HL-60 (cell line): ENCODE measurements around the gene MBD3.

Experiments
- DNase-seq, 2 experiments: peaks; one replicate each; pipeline ENCODE4 v3.0.0-alpha.2; 2010 to 2020; ENCODE audit warnings: low read depth in 1 of 2, low spot score in 1 of 2
- H3K27ac ChIP-seq: fragments of 250-450 bp; sonication (Bioruptor Pico); replicated peaks from 2 replicates; pipeline ENCODE4 v1.5.1; 2020; ENCODE audit warnings: mild to moderate bottlenecking, moderate library complexity
- H3K27me3 ChIP-seq: fragments of 250-450 bp; sonication (Bioruptor Pico); 2 replicates; pipeline ENCODE4 v1.5.1; 2021; ENCODE audit warnings: mild to moderate bottlenecking, moderate library complexity; ENCODE audit not compliant: insufficient read depth, poor library complexity, severe bottlenecking
- H3K4me3 ChIP-seq: replicated peaks from 2 replicates; pipeline ENCODE4 v1.5.1; 2011; ENCODE audit warnings: mild to moderate bottlenecking, control low read depth, low read length; ENCODE audit not compliant: insufficient read depth
- GABPA ChIP-seq: IDR thresholded peaks from 2 replicates; pipeline ENCODE4 v1.6.1; 2012; ENCODE audit warnings: low read depth
- POLR2AphosphoS5 ChIP-seq: IDR thresholded peaks from 2 replicates; pipeline ENCODE4 v1.6.1; 2012; ENCODE audit warnings: low read depth
- SPI1 ChIP-seq: IDR thresholded peaks from 2 replicates; pipeline ENCODE4 v1.6.1; 2012; ENCODE audit warnings: low read depth, mild to moderate bottlenecking, borderline replicate concordance
- TF ChIP-seq, protein P1 (sequence below): IDR thresholded peaks from 2 replicates; pipeline ENCODE4 v1.6.1; 2012; ENCODE audit warnings: low read depth; ENCODE audit not compliant: insufficient replicate concordance
- TF ChIP-seq, protein P2 (sequence below): IDR thresholded peaks from one replicate; pipeline ENCODE4 v1.5.1; 2011; ENCODE audit warnings: low read length, control low read depth, inconsistent platforms; ENCODE audit not compliant: insufficient read depth

The MBD3 gene

DNA sequence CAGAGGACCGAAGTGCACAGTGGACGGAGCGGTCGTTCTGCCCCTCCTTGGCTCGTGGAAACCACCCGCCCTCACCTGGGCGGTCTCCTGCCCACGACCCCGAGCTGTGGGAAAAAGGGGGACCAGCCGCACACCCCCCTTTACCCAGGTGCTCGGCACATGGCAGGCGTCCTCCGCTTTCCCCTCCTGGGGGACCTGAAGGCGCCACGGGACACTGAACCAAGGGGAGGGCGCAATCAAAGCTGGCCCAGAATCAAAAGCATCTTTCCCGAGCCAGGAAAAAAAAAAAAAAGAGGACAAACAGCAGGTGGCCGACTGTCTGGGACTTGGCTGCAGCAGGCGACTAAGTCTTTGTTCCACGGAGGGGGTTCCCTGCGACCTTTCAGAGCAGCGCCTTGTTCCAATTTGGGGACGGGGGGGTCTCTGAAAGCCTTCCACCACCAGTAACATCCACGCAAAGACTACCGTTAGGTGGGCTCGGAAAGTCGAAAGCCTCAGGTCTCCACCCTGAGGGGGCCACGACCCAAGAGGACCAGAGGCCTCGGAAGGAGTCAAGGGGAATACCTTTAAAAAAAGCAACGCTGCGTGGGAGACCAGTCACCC lies 1.1 kb downstream of the MBD3 start:
- Histone ChIP-seq H3K4me3 (peak overlapping the region; percentile 67), H3K27ac (peak overlapping the region; percentile 99), H3K27me3 (no peaks in the 10 kb centered on the region)
- no peak for DNase-seq
- TF ChIP-seq POLR2AphosphoS5 (no peak), SPI1 (no peak), GABPA (no peak)
- TF ChIP-seq, protein P1, sequence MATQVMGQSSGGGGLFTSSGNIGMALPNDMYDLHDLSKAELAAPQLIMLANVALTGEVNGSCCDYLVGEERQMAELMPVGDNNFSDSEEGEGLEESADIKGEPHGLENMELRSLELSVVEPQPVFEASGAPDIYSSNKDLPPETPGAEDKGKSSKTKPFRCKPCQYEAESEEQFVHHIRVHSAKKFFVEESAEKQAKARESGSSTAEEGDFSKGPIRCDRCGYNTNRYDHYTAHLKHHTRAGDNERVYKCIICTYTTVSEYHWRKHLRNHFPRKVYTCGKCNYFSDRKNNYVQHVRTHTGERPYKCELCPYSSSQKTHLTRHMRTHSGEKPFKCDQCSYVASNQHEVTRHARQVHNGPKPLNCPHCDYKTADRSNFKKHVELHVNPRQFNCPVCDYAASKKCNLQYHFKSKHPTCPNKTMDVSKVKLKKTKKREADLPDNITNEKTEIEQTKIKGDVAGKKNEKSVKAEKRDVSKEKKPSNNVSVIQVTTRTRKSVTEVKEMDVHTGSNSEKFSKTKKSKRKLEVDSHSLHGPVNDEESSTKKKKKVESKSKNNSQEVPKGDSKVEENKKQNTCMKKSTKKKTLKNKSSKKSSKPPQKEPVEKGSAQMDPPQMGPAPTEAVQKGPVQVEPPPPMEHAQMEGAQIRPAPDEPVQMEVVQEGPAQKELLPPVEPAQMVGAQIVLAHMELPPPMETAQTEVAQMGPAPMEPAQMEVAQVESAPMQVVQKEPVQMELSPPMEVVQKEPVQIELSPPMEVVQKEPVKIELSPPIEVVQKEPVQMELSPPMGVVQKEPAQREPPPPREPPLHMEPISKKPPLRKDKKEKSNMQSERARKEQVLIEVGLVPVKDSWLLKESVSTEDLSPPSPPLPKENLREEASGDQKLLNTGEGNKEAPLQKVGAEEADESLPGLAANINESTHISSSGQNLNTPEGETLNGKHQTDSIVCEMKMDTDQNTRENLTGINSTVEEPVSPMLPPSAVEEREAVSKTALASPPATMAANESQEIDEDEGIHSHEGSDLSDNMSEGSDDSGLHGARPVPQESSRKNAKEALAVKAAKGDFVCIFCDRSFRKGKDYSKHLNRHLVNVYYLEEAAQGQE: no peak
- TF ChIP-seq, protein P2, sequence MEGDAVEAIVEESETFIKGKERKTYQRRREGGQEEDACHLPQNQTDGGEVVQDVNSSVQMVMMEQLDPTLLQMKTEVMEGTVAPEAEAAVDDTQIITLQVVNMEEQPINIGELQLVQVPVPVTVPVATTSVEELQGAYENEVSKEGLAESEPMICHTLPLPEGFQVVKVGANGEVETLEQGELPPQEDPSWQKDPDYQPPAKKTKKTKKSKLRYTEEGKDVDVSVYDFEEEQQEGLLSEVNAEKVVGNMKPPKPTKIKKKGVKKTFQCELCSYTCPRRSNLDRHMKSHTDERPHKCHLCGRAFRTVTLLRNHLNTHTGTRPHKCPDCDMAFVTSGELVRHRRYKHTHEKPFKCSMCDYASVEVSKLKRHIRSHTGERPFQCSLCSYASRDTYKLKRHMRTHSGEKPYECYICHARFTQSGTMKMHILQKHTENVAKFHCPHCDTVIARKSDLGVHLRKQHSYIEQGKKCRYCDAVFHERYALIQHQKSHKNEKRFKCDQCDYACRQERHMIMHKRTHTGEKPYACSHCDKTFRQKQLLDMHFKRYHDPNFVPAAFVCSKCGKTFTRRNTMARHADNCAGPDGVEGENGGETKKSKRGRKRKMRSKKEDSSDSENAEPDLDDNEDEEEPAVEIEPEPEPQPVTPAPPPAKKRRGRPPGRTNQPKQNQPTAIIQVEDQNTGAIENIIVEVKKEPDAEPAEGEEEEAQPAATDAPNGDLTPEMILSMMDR: no peak

DNA sequence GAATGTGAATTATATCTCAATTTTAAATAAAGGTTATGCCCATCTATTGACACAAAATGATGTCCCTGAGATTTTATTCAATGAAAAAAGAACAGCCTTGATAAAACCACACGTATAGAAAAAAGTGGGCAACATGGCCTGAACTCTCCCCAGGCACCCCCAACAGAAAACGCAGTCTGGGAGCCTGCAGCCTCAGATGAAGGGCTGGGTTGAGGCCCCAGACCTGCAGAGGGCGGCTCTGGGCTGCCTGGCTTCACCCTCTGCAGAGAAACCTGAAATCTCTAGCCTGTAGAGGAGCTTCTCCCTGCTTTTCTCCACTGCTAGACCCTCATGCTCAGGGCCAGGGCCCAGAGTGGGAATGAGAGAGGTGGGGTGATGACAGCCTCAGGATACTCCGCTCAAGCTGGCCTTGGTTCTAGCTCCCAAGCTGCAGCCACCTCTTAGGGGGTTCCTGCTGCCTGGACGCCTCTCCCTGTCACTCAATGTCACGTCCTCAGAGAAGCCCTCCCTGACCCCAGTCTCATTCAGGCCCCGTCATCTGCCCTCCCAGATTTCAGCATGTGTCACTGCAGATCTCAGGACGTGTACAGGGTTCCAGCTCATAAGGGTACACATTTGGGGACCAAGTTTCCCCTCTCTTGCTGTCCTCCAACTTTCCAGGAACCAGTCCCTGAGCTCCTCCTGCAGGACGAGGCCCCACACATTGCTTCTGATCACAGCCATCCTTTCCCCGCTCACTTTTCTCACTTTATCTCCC lies 1.8 kb downstream of the MBD3 start:
- DNase-seq: peak in 1 of 2 experiments; percentile 55
- Histone ChIP-seq H3K27ac (peak overlapping the region; percentile 99), H3K27me3 (no peaks in the 10 kb centered on the region), H3K4me3 (peak overlapping the region; percentile 67)
- TF ChIP-seq, protein P2: no peak
- TF ChIP-seq SPI1: no peak
- TF ChIP-seq, protein P1: no peak
- no peak for TF ChIP-seq GABPA
- TF ChIP-seq POLR2AphosphoS5: no peak; the same call in 1 of the 2 replicates

DNA sequence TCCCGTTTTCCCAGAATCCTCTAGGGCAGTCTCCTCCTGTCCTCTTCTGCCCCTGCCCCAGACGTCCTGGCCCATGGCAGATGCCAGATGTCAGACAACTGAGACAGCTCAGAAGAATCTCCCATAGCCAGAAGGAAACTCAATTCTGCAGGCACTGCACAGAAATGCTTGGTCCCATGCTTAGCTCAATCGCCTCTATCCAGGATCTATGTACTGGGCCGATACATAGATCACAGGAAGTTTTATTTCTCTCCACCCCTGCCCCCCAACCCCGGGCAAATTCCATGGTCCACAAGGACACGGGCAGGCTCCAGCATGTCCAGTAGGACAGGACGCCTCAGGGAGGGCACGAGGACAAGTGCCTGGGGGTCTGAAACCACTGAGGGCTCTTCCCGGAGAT lies 4.8 kb downstream of the MBD3 start:
- DNase-seq: no peak
- no peaks in the 10 kb centered on the region for H3K27me3 ChIP-seq
- TF ChIP-seq GABPA (no peak), POLR2AphosphoS5 (no peak), SPI1 (no peak)
- TF ChIP-seq, protein P1: no peak
- TF ChIP-seq, protein P2: no peak
- no peak overlapping the region for H3K27ac ChIP-seq
- H3K4me3 ChIP-seq: no peak overlapping the region
